Measurements from ENCODE around the gene NUDT14. TPM values are rescaled to one million over a fixed set of nuclear protein-coding genes. Genes with fewer than 3 reads are reported as not detected.

The NUDT14 gene
- total and polyA plus RNA-seq, 12 donors, result 4.1 to 55.8 (median 36.6) TPM

DNA sequence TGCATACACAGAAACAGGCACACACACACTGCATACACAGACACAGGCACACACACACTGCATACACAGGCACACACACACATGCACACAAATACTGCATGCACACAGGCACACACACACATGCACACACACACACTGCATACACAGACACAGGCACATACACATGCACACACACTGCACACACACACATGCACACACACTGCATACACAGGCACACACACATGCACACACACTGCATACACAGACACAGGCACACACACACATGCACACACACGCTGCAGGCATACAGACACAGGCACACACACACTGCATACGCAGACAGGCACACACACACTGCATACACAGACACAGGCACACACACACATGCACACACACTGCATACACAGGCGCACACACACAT lies 34.5 kb upstream of the NUDT14 start:
- WGBS, 4 donors, result 74 to 98% (median 91%) methylated on average over 2 to 3 of the region's 3 CpGs
- Histone ChIP-seq H3K9me3 (replicated peaks in 1 of 3) (no peaks in the 10 kb centered on the region), H3K27me3 (no peaks in the 10 kb centered on the region), H3K27ac (no peak overlapping the region), H3K36me3 (replicated peaks in 1 of 2) (peaks cover 0 to 39% of the 10 kb centered on the region in 2 donors), H3K4me3 (no peak overlapping the region), H3K4me1 (replicated peaks in 1 of 2) (peaks cover 0 to 3% of the 10 kb centered on the region in 2 donors)
- TF ChIP-seq, protein P1, sequence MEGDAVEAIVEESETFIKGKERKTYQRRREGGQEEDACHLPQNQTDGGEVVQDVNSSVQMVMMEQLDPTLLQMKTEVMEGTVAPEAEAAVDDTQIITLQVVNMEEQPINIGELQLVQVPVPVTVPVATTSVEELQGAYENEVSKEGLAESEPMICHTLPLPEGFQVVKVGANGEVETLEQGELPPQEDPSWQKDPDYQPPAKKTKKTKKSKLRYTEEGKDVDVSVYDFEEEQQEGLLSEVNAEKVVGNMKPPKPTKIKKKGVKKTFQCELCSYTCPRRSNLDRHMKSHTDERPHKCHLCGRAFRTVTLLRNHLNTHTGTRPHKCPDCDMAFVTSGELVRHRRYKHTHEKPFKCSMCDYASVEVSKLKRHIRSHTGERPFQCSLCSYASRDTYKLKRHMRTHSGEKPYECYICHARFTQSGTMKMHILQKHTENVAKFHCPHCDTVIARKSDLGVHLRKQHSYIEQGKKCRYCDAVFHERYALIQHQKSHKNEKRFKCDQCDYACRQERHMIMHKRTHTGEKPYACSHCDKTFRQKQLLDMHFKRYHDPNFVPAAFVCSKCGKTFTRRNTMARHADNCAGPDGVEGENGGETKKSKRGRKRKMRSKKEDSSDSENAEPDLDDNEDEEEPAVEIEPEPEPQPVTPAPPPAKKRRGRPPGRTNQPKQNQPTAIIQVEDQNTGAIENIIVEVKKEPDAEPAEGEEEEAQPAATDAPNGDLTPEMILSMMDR (IDR thresholded peaks at IDR 0.05), result no peak
- TF ChIP-seq POLR2A (IDR thresholded peaks at IDR 0.05), result no peak
- DNase-seq, result no peak
- intact Hi-C loops (cut with DNase I), result no loop called here

DNA sequence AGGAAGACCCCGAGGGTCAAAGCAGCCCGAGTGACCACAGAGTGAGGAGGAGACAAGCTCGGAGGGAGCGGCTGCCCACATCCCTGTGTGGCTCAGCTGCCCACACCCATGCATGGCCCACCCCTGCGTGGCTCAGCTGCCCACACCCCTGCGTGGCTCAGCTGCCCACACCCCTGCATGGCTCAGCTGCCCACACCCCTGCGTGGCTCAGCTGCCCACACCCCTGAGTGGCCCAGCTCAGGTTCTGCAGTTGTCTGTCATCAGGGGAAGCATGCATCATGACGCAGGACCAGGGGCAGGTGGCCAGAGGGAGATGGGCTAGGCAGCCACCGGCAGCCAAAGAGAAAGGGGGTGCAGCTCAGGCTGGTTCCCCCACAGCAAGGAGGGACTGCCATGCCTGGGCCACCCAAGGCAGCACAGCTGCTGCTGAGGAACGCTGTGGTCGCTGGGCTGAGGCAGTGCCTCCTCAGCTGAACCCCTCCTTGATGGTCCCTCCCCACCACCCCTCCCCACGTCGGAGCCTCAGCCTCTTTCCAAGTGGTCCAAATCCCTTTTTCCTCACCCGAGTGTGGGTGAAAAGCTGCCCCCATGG lies 33.3 kb upstream of the NUDT14 start:
- no peaks in the 10 kb centered on the region for H3K27me3 ChIP-seq
- intact Hi-C loops (cut with DNase I), result no loop called here
- DNase-seq, result no peak
- H3K4me3 ChIP-seq, result no peak overlapping the region
- WGBS, 4 donors, result 89 to 91% (median 90%) methylated on average over 12 to 14 of the region's 14 CpGs; no CpG with 5 or more reads in 1 of the 4 donors
- no peaks in the 10 kb centered on the region for H3K4me1 ChIP-seq (replicated peaks in 1 of 2)
- TF ChIP-seq, protein P1 (IDR thresholded peaks at IDR 0.05), result no peak
- no peak for TF ChIP-seq POLR2A (IDR thresholded peaks at IDR 0.05)
- H3K9me3 ChIP-seq (replicated peaks in 1 of 3), result no peaks in the 10 kb centered on the region
- H3K27ac ChIP-seq, result no peak overlapping the region
- H3K36me3 ChIP-seq (replicated peaks in 1 of 2), result peaks cover 0 to 40% of the 10 kb centered on the region in 2 donors

DNA sequence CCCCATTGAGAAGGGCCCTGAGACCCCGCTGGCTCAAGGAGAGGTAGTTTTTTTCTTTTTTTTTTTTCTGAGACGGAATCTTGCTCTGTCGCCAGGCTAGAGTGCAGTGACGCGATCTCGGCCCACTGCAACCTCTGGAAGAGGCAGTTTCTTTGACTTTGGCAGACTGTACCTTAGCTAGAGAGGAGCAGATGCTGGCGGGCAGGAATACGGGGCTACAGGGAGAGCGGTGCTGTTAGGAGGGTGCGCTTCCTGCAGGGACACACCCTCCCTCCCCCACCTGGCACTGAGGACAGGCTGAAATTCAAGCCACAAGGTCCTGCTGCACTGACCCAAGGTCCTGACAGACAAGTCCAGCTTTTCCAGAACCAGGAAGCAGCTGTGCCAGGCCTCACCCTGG lies 32.2 kb upstream of the NUDT14 start:
- intact Hi-C loops (cut with DNase I), result no loop called here
- no peaks in the 10 kb centered on the region for H3K9me3 ChIP-seq (replicated peaks in 1 of 3)
- no peaks in the 10 kb centered on the region for H3K4me1 ChIP-seq (replicated peaks in 1 of 2)
- H3K36me3 ChIP-seq (replicated peaks in 1 of 2), result peaks cover 0 to 29% of the 10 kb centered on the region in 2 donors
- no peaks in the 10 kb centered on the region for H3K27me3 ChIP-seq
- no peak overlapping the region for H3K4me3 ChIP-seq
- TF ChIP-seq POLR2A (IDR thresholded peaks at IDR 0.05), result no peak
- TF ChIP-seq, protein P1 (IDR thresholded peaks at IDR 0.05), result no peak
- no peak for DNase-seq
- WGBS, 4 donors, result 89 to 93% (median 91%) methylated on average over 10 of the region's 10 CpGs
- no peak overlapping the region for H3K27ac ChIP-seq

DNA sequence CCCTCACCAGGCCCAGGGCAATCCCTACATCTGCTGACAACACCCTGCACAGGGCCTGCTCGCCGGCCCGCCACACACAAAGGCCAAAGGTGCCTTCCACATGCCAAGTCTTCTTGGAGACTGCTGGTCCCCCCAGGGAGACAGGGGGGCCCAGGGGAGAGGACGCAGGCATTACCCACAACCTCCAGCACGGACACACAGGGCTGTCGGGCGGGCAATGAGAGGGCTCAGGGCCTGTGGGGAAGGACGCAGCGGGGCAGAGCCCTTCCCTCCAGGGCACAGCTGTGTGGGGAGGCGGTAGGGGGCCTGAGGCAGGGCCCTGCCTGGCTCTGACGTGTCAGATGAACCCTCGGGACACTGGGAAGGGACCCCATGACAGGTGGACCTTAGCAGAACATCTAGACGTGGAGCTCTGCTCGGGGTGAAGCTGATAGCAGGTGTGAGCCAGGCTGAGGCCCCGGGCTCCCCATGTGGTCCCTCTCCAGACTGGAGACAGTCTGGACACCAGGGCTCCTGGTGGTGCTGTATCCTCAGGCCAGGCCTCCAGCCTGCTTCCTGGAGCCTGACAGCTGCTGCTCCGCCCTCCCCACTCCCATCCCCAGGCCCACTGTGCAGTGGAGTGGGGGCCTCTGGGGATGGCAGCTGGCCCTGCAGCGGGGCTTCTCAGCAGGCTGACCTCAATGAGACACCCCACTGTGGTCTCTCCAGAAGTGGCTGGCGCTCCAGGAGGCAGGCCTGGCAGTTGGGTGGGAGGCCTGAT lies 31.6 kb upstream of the NUDT14 start:
- 86 to 95% (median 91%) methylated on average over 11 to 18 of the region's 18 CpGs for WGBS, 4 donors
- TF ChIP-seq POLR2A (IDR thresholded peaks at IDR 0.05), result no peak
- TF ChIP-seq, protein P1 (IDR thresholded peaks at IDR 0.05), result no peak
- Histone ChIP-seq H3K4me3 (no peak overlapping the region), H3K9me3 (replicated peaks in 1 of 3) (no peaks in the 10 kb centered on the region), H3K36me3 (replicated peaks in 1 of 2) (peaks cover 0 to 23% of the 10 kb centered on the region in 2 donors), H3K4me1 (replicated peaks in 1 of 2) (no peaks in the 10 kb centered on the region), H3K27me3 (no peaks in the 10 kb centered on the region), H3K27ac (no peak overlapping the region)
- no peak for DNase-seq
- intact Hi-C loops (cut with DNase I), result no loop called here
